ENCODE data around the gene RIMBP2.

DNA sequence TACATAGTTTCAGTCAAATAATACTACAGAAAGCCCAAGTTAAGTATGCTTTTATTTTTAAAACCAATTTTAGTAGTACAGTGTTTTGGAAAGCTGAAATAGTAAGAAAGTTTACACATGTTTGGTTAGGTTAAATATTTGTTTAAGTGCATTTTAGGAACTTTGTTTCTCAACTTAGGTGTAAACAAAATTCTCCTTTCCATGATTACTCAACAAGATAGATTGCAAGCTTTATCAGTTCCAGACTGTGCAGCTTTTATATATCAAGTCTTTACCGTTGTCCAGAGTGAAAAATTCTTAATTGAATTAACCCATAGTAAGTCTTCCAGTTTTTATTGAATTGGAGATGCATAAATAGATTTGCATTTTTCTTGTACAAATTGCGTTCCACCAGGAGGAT, 333.3 kb downstream of the RIMBP2 start:
- TF ChIP-seq, protein P1, sequence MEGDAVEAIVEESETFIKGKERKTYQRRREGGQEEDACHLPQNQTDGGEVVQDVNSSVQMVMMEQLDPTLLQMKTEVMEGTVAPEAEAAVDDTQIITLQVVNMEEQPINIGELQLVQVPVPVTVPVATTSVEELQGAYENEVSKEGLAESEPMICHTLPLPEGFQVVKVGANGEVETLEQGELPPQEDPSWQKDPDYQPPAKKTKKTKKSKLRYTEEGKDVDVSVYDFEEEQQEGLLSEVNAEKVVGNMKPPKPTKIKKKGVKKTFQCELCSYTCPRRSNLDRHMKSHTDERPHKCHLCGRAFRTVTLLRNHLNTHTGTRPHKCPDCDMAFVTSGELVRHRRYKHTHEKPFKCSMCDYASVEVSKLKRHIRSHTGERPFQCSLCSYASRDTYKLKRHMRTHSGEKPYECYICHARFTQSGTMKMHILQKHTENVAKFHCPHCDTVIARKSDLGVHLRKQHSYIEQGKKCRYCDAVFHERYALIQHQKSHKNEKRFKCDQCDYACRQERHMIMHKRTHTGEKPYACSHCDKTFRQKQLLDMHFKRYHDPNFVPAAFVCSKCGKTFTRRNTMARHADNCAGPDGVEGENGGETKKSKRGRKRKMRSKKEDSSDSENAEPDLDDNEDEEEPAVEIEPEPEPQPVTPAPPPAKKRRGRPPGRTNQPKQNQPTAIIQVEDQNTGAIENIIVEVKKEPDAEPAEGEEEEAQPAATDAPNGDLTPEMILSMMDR (IDR thresholded peaks at IDR 0.05), result no peak
- no peak for TF ChIP-seq POLR2A (IDR thresholded peaks at IDR 0.05)

All from lower leg skin (tissue), 3 donors.